ENCODE measurements around the gene PRPS2. TPM values are rescaled to one million over a fixed set of nuclear protein-coding genes. Genes with fewer than 3 reads are reported as not detected.

Gene PRPS2
- total RNA-seq, 1 donor from 2014 or later = 46.2 TPM

- no peaks in the 10 kb centered on the region for H3K36me3 ChIP-seq
- intact Hi-C loops (cut with DNase I) = no loop called here
- H3K4me1 ChIP-seq = no peaks in the 10 kb centered on the region
- H3K27ac ChIP-seq = no peak overlapping the region
- no peaks in the 10 kb centered on the region for H3K9me3 ChIP-seq
- no peak for DNase-seq (ENCODE audit: low spot score in 2 of 2)
- TF ChIP-seq CTCF (IDR thresholded peaks at IDR 0.05) = no peak
- no peak overlapping the region for H3K4me3 ChIP-seq
- H3K27me3 ChIP-seq = no peaks in the 10 kb centered on the region
These were observed 76.5 kb downstream of the PRPS2 start for GRCh38 chrX:12867685-12868084.

GRCh38 chrX:12868747-12869146 lies 77.5 kb downstream of the PRPS2 start:
- Histone ChIP-seq H3K27me3 (no peaks in the 10 kb centered on the region), H3K27ac (no peak overlapping the region), H3K9me3 (no peaks in the 10 kb centered on the region), H3K4me3 (no peak overlapping the region), H3K36me3 (no peaks in the 10 kb centered on the region), H3K4me1 (no peaks in the 10 kb centered on the region)
- TF ChIP-seq CTCF (IDR thresholded peaks at IDR 0.05) = no peak
- intact Hi-C loops (cut with DNase I) = no loop called here
- DNase-seq (ENCODE audit: low spot score in 2 of 2) = no peak

- no peak for DNase-seq (ENCODE audit: low spot score in 2 of 2)
- H3K9me3 ChIP-seq = no peaks in the 10 kb centered on the region
- H3K36me3 ChIP-seq = no peaks in the 10 kb centered on the region
- H3K4me1 ChIP-seq = no peaks in the 10 kb centered on the region
- H3K4me3 ChIP-seq = no peak overlapping the region
- no peaks in the 10 kb centered on the region for H3K27me3 ChIP-seq
- no peak for TF ChIP-seq CTCF (IDR thresholded peaks at IDR 0.05)
- no peak overlapping the region for H3K27ac ChIP-seq
- intact Hi-C loops (cut with DNase I) = no loop called here
These were observed 80.0 kb downstream of the PRPS2 start for GRCh38 chrX:12871257-12871656.

- intact Hi-C loops (cut with DNase I) = no loop called here
- Histone ChIP-seq H3K4me3 (no peak overlapping the region), H3K27me3 (no peaks in the 10 kb centered on the region), H3K27ac (no peak overlapping the region), H3K36me3 (no peaks in the 10 kb centered on the region), H3K4me1 (no peaks in the 10 kb centered on the region), H3K9me3 (no peaks in the 10 kb centered on the region)
- no peak for DNase-seq (ENCODE audit: low spot score in 2 of 2)
- TF ChIP-seq CTCF (IDR thresholded peaks at IDR 0.05) = no peak
These were observed 81.5 kb downstream of the PRPS2 start for GRCh38 chrX:12872741-12873140.

Other genes with a start within 250 kb of the PRPS2 start
- gene TLR7, start 75.7 kb downstream of the PRPS2 start, total RNA-seq = not detected
- 0.53 TPM for gene TLR8, start 115.2 kb downstream of the PRPS2 start, total RNA-seq
- gene TMSB4X, start 183.7 kb downstream of the PRPS2 start, total RNA-seq = 2,397 TPM

All from ascending aorta (tissue), 2 donors.